HG03064 (cell line): ENCODE measurements around the gene FLT3.
A peak's percentile ranks its signal among the peaks of the same experiment; 100 is the strongest.
"Not testable (repeated sequence)": the region's sequence is repeated elsewhere in the genome, so short reads cannot be mapped to it uniquely, and the experiment has no call there.

Source experiments
- ATAC-seq: cut with Tn5 transposase; IDR thresholded peaks from one replicate; pipeline ENCODE4 v1.9.1; 2021; ENCODE audit warnings: low read depth; ENCODE audit not compliant: unreplicated experiment

Gene FLT3

GRCh38 chr13:28100150-28101121 is at the start of gene FLT3:
FLT3 (minus strand) TSS chr13:28100576; CDS start chr13:28100510, 66 bp downstream.
- no peak for ATAC-seq

GRCh38 chr13:28147495-28147894 is 47.1 kb upstream of the FLT3 start:
- no peak for ATAC-seq

GRCh38 chr13:28145049-28145448 is 44.7 kb upstream of the FLT3 start:
- ATAC-seq: no peak

DNA sequence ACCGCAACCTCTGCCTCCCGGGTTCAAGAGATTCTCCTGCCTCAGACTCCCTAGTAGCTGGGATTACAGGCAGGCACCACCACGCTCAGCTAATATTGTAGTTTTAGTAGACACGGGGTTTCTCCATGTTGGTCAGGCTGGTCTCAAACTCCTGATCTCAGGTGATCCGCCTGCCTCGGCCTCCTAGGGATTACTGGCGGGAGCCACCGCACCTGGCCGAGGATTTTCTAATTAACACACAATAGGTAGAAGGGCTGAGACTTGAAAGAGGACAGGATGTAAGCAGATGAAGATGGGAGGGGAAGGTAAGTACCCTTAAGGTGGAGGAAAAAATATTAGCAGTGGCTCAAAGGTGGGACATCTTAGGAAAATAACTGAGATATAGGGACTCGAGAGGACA is 41.2 kb upstream of the FLT3 start:
- ATAC-seq: not testable (repeated sequence)

DNA sequence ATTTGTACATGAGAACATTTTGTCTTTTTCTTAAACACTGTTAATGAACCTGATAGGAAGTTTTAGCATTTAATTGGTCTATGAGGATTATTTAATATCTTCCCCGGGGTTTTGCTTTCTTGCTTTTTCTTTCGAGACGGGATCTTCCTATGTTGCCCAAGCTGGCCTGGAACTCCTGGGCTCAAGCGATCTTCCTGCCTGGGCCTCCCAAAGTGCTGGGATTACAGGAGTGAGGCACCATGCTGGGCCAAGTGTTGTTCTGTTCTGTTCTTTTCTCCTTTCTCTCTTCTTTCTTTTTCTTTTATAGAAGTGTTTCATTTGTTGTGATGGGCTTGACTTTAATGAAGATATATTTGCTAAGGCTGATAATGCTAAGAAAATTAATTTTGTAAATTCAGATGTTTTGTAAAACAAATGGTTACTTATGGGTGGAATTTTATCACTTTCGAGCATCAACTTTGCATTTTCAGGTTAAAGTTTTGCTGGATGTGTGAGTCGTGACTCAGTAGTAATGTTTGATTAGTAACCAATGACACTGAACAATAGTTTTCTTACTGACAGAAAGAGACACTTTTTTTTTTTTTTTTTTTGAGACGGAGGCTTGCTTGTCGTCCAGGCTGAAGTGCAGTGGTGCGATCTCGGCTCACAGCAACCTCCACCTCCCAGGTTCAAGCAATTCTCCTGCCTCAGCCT is 40.2 kb upstream of the FLT3 start:
- ATAC-seq: no peak

DNA sequence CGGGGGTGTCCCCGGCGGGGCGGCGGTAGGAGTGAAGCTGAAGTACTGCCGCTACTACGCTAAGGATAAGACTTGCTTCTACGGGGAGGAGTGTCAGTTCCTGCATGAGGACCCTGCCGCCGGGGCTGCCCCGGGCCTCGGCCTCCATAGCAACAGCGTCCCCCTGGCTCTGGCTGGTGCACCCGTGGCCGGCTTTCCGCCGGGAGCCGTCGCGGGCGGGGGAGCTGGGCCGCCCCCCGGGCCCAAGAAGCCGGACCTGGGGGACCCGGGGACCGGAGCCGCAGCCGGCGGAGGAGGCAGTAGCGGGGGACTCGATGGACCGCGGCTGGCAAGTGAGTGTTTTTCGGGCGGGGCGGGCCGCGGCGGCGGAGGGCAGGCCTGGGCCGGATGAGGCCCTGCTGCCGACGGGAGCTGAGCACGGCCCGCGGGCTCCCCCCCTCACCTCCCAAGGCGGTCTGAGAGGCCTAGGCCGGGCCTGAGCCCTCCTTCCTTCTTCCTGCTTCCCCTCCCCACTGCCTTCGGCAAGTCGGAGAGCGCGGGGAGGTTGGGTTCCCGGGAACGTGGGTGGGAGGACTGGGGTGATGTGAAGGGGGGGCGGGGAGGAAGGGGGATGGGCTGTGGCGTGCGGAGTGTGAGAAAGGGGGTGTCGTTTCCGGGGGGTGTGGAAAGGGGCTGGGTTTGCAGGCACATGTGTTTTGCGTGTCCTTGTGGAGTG is 38.5 kb upstream of the FLT3 start:
- ATAC-seq: peak; percentile 39

DNA sequence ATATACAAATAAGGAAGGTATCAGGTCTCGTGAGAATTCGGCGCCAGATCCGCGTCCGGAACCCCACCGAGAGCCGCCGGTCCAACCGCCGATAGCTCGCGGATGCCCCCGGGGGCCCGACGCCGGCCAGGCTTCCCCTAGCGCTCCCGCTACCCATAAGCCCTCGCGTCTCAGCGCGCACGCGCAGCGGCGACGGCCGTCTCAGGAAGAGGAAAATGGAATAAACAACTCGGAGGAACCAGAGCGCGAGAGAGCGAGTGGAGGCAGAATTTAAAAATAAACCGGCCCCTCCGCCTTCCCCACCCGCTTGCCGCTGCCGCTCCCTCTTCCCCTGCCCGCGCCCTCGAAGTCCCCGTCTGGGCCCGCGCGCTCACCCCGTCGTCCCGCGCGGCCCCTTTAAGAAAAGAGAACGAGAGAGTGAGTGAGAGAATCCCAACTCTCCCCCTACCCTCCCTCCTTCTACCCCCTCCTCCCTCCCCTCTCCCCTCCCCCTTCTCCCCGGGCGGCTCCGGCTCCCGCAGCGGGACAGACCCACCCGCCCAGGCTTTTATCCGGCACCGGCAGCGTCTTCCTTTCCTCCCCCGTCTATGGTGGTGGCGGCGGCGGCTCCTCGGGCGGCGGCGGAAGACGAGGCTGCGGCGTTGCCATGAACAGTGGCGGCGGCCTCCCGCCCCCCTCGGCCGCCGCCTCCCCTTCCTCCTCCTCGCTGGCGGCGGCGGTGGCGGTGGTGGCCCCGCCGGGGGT is 37.8 kb upstream of the FLT3 start, which contains the start of gene PAN3:
Gene PAN3, plus strand, starts transcription at position 534 of the 744 bp plus-strand sequence. Its CDS starts 113 bp downstream, at position 647.
- ATAC-seq: peak; percentile 42

DNA sequence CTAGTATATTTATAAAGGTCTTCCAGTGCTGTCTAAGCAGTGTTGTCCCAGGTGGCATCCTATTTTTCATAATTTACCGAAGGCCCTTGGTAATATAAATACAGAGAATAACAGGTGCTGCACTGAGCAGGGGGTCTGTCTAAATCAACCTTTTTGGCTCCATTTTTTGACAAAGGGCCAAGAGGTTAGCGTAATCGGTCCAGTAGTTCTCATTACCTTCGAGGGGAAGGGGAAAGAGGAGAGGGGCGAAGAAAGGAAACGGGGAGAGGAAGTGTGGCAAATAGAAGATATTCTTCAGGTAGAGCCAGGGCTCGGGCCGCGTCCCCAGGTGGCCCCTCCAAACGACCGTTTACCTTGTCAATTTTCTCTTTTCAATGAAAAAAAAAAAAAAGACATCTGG is 37.2 kb upstream of the FLT3 start:
- no peak for ATAC-seq

DNA sequence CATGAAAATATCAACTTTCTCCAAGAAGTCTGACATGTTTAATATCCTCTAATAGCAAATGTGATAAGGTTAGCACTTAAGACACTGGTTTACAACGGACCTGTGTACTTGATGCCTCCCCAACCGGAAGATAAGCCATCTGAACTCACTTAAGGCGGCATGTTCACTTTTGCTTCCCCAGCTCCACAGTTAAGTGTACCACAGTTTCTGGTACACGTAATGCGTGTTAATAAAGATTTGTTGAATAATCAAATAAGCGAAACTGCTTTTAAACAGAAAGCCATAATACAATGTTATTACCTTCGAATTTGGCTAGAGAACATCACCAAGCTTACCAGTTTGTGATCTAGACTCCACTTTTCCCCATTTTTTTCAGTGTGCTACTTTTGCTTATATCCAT is 36.5 kb upstream of the FLT3 start:
- ATAC-seq: no peak

GRCh38 chr13:28131646-28132045 is 31.3 kb upstream of the FLT3 start:
- no peak for ATAC-seq

DNA sequence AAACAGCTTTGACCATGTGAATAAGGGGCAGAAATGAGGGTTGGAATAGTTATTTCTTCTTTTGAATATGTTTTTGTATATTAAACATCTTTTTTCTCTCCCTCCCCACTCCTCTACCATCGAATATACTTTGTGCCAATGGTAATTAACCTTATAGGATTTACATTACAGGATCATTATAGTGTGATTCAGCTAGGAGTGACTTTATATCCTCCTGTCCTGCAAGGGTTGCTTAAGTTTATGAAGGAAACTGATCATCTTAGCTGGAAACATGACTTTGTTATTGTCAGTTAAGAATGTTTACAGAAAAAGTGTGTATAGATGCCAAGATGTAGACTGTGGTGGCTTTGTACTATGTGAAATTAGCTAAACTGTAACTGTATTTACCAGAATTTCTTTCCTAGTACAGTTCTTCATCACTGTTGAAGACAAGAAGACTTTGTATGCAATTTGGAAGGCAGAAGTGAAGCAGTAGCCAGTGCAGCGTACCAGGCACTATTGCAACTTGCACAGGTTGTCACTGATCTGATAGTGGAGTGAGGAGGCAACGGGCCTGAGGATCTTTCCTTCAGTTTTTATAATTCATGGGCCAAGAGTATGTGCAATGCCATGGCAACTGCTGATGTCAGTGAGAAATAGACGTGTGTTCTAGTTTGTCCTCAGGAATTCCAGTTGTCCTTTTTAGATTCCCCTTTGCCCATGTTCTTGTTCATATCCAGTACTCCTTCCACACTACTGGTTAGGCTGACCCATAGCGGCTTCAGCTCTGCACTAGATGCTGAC is 29.7 kb upstream of the FLT3 start:
- ATAC-seq: no peak

GRCh38 chr13:28128926-28129325 is 28.6 kb upstream of the FLT3 start:
- ATAC-seq: no peak

DNA sequence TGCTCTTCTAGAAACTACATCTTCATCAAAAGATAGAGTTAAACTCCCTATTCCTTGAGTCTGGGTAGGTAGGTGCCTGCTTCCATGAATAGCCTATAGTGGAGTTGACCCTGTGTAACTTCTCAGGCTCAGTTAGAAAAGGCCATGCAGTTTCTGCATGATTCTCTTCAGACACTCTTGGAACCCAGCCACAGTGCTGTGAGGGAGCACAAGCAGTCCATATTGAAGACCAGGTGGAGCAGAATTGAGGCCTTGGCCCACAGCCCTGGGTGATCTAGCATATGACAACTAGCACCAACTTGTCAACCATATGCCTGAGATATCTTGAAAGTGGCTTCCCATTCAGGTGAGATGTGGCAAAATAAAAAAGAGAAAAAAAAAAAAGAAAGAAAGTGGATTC is 27.7 kb upstream of the FLT3 start:
- no peak for ATAC-seq

- no peak for ATAC-seq
Measured at GRCh38 chr13:28121224-28121623, 20.8 kb upstream of the FLT3 start.

DNA sequence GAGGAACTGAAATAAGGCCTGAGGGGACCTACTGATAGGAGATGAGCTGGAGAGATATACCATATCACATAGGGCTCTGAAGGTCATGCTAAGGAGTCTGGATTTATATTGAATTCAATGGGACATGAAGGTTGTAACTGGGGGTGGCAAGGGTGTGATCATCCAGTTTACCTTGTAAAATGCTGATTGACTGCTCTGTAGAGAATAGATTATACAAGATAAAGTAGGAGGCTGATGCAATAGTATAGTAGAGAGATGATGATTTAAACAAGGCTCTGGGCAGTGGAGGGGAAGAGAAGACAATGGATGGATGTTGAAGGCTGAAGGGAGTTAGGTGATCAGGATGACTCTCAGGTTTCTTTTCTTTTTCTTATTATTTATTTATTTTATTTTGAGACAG is 19.9 kb upstream of the FLT3 start:
- no peak for ATAC-seq

DNA sequence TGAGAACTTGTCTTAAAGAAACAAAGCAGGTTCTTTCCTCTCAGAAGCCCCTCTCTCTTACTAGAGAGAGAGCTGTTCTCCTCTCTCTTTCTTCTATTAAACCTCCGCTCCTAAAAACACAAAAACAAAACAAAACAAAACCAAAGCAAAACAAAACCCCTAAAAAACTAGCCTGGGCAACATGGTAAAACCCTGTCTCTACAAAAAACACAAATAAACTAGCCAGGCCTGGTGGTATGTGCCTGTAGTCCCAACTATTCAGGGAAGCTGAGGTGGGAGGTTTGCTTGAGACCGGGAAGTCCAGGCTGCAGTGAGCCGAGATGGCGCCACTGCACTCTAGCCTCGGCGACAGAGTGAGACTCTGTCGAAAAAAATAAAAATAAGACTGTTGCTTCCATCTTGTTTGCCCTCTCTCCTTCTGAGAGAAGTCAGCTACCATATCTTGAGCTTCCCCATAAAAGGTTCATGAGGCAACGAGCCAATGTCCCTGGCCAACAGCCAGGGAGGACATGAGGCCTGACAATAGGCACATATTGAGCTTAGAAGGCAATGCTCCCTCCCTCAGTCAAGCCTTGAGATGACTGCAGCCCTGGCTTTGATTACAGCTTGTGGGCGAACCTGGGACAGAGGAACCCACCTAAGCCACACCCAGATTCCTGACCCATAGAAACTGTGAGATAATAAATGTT is 17.5 kb upstream of the FLT3 start:
- no peak for ATAC-seq

- ATAC-seq: no peak
Measured at GRCh38 chr13:28116736-28117135, 16.4 kb upstream of the FLT3 start.

DNA sequence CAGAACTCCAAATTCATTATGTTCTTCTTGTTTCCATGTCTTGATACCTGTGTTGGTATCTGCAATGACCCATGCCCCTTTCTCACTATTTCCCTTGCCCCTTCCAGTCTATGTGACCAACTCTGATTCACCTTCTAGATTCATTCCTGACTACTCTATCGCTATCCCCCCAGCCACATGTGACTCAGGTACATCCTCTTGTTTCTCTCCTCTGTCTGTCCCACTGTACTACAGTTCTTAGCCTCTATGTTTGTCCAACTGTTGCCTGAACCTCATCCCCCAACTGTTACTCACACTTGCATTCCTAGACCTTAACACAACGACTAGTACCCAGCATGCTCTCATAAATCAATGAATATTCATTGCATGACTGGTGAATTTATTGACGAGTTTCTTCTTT is 10.0 kb upstream of the FLT3 start:
- ATAC-seq: no peak

DNA sequence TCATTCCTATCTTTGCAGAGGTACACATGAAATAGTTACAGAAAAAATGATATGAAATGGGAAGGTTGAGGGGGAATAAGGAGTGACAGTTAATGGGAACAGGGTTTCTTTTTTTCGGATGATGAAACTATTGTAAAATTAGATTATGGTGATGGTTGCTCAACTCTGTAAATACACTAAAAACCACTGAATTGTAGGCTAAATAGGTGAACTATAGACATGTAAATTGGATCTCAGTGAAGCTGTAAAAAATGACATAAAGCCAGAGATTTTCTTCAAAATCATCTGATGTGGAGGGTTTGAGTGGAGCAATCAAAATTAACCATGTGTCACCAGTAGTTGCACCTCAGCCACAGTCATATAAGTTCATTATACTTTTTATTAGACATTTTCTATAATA is 6.6 kb upstream of the FLT3 start:
- no peak for ATAC-seq
